BLaER1 (cell line): ENCODE results near the gene BRD7.
"Not testable (repeated sequence)": the region's sequence is repeated elsewhere in the genome, so short reads cannot be mapped to it uniquely, and the experiment has no call there.

Experiments used
- H3K27ac ChIP-seq: shearing (Covaris generic); formaldehyde crosslinking; 2 replicates; pipeline ENCODE4 v1.8.1; 2022
- H3K27me3 ChIP-seq: shearing (Covaris generic); formaldehyde crosslinking; 2 replicates; pipeline ENCODE4 v1.8.1; 2022
- H3K36me3 ChIP-seq: shearing (Covaris generic); formaldehyde crosslinking; 2 replicates; pipeline ENCODE4 v1.8.1; 2022
- H3K4me1 ChIP-seq: shearing (Covaris generic); formaldehyde crosslinking; 2 replicates; pipeline ENCODE4 v1.8.1; 2022
- H3K4me2 ChIP-seq: shearing (Covaris generic); formaldehyde crosslinking; 2 replicates; pipeline ENCODE4 v1.8.1; 2022
- H3K4me3 ChIP-seq: shearing (Covaris generic); formaldehyde crosslinking; 2 replicates; pipeline ENCODE4 v1.8.1; 2022
- H3K9ac ChIP-seq: shearing (Covaris generic); formaldehyde crosslinking; 2 replicates; pipeline ENCODE4 v1.8.1; 2022
- H3K9me3 ChIP-seq: shearing (Covaris generic); formaldehyde crosslinking; 2 replicates; pipeline ENCODE4 v1.8.1; 2022
- H4K20me1 ChIP-seq: shearing (Covaris generic); formaldehyde crosslinking; 2 replicates; pipeline ENCODE4 v1.8.1; 2022
- Cebpa-rat ChIP-seq: shearing (Covaris generic); IDR thresholded peaks from 2 replicates; pipeline ENCODE4 v1.8.1; 2022

Gene BRD7

GRCh38 chr16:50360033-50360778 is 8.6 kb downstream of the BRD7 start:
- peaks cover 78% of the 10 kb centered on the region for H3K36me3 ChIP-seq
- H3K4me1 ChIP-seq, result peaks cover 4% of the 10 kb centered on the region; the same call in 1 of the 2 replicates
- no peaks in the 10 kb centered on the region for H3K27me3 ChIP-seq
- H3K9ac ChIP-seq, result peak overlapping the region; percentile 38; the same call in 1 of the 2 replicates
- TF ChIP-seq Cebpa-rat, result no peak
- peaks cover 100% of the 10 kb centered on the region for H4K20me1 ChIP-seq
- H3K4me2 ChIP-seq, result no peak overlapping the region
- no peak overlapping the region for H3K27ac ChIP-seq
- H3K9me3 ChIP-seq, result no peaks in the 10 kb centered on the region
- H3K4me3 ChIP-seq, result no peak overlapping the region

- Histone ChIP-seq H3K27ac (no peak overlapping the region), H3K9ac (no peak overlapping the region), H3K27me3 (no peaks in the 10 kb centered on the region), H3K4me1 (peaks cover 4% of the 10 kb centered on the region; the same call in 1 of the 2 replicates), H3K4me2 (no peak overlapping the region), H3K36me3 (peaks cover 74% of the 10 kb centered on the region), H3K9me3 (no peaks in the 10 kb centered on the region), H3K4me3 (no peak overlapping the region), H4K20me1 (peaks cover 100% of the 10 kb centered on the region)
- no peak for TF ChIP-seq Cebpa-rat
These were observed 9.2 kb downstream of the BRD7 start for GRCh38 chr16:50359626-50360025.

- H3K9me3 ChIP-seq, result no peaks in the 10 kb centered on the region
- peaks cover 77% of the 10 kb centered on the region for H4K20me1 ChIP-seq
- H3K4me1 ChIP-seq, result no peaks in the 10 kb centered on the region
- H3K9ac ChIP-seq, result no peak overlapping the region
- H3K36me3 ChIP-seq, result peaks cover 76% of the 10 kb centered on the region
- no peak for TF ChIP-seq Cebpa-rat
- no peak overlapping the region for H3K4me2 ChIP-seq
- H3K27me3 ChIP-seq, result no peaks in the 10 kb centered on the region
- no peak overlapping the region for H3K4me3 ChIP-seq
- H3K27ac ChIP-seq, result no peak overlapping the region
These were observed 13.9 kb downstream of the BRD7 start for GRCh38 chr16:50354629-50355456.

- no peak overlapping the region for H3K4me3 ChIP-seq
- H3K9ac ChIP-seq, result no peak overlapping the region
- no peak overlapping the region for H3K4me2 ChIP-seq
- H3K4me1 ChIP-seq, result no peaks in the 10 kb centered on the region
- H3K36me3 ChIP-seq, result peaks cover 78% of the 10 kb centered on the region
- H3K27me3 ChIP-seq, result no peaks in the 10 kb centered on the region
- no peak overlapping the region for H3K27ac ChIP-seq
- peaks cover 4% of the 10 kb centered on the region; the same call in 1 of the 2 replicates for H3K9me3 ChIP-seq
- no peak for TF ChIP-seq Cebpa-rat
- peaks cover 69% of the 10 kb centered on the region for H4K20me1 ChIP-seq
These were observed 14.7 kb downstream of the BRD7 start for GRCh38 chr16:50354082-50354481.

GRCh38 chr16:50351952-50352351 is 16.8 kb downstream of the BRD7 start:
- Histone ChIP-seq H3K27ac (no peak overlapping the region), H3K4me3 (no peak overlapping the region), H3K4me1 (no peaks in the 10 kb centered on the region), H3K9ac (no peak overlapping the region), H3K27me3 (no peaks in the 10 kb centered on the region), H4K20me1 (peaks cover 48% of the 10 kb centered on the region), H3K4me2 (no peak overlapping the region), H3K9me3 (peaks cover 4% of the 10 kb centered on the region; the same call in 1 of the 2 replicates), H3K36me3 (peaks cover 59% of the 10 kb centered on the region)
- TF ChIP-seq Cebpa-rat, result no peak

- TF ChIP-seq Cebpa-rat, result no peak
- Histone ChIP-seq H3K4me3 (no peak overlapping the region), H3K36me3 (peaks cover 57% of the 10 kb centered on the region), H3K4me1 (no peaks in the 10 kb centered on the region), H3K9me3 (peaks cover 4% of the 10 kb centered on the region; the same call in 1 of the 2 replicates), H3K4me2 (no peak overlapping the region), H3K9ac (no peak overlapping the region), H4K20me1 (peaks cover 40% of the 10 kb centered on the region), H3K27ac (no peak overlapping the region), H3K27me3 (no peaks in the 10 kb centered on the region)
These were observed 17.7 kb downstream of the BRD7 start for GRCh38 chr16:50351116-50351515.

- H3K36me3 ChIP-seq, result peaks cover 60% of the 10 kb centered on the region
- H3K9ac ChIP-seq, H3K9me3 ChIP-seq, H3K27ac ChIP-seq, H3K4me3 ChIP-seq, H3K4me2 ChIP-seq, H4K20me1 ChIP-seq, H3K4me1 ChIP-seq, H3K27me3 ChIP-seq: not testable (repeated sequence)
These were observed 23.6 kb downstream of the BRD7 start for GRCh38 chr16:50345210-50345609.

GRCh38 chr16:50343566-50343965 is 25.2 kb downstream of the BRD7 start:
- peaks cover 59% of the 10 kb centered on the region for H3K36me3 ChIP-seq
- not testable (repeated sequence) for H3K9me3 ChIP-seq, H3K27me3 ChIP-seq

GRCh38 chr16:50340578-50340977 is 28.2 kb downstream of the BRD7 start:
- H3K4me2 ChIP-seq, result no peak overlapping the region
- no peaks in the 10 kb centered on the region for H3K4me1 ChIP-seq
- peaks cover 17% of the 10 kb centered on the region; the same call in 1 of the 2 replicates for H4K20me1 ChIP-seq
- no peak for TF ChIP-seq Cebpa-rat
- no peak overlapping the region for H3K4me3 ChIP-seq
- H3K27me3 ChIP-seq, result no peaks in the 10 kb centered on the region
- no peak overlapping the region for H3K27ac ChIP-seq
- peaks cover 79% of the 10 kb centered on the region for H3K36me3 ChIP-seq
- no peaks in the 10 kb centered on the region for H3K9me3 ChIP-seq
- H3K9ac ChIP-seq, result no peak overlapping the region

More at GRCh38 chr16:50343566-50343965, 25.2 kb downstream of the BRD7 start:
- H3K4me3 ChIP-seq, H3K4me1 ChIP-seq, H3K27ac ChIP-seq, H3K4me2 ChIP-seq, H3K9ac ChIP-seq: not testable (repeated sequence)
- H4K20me1 ChIP-seq, result 0 out of 2 replicates have a peak, but pooled peaks cover 15% of the 10 kb centered on the region
